ENCODE data around the gene SMIM8. TPM values are rescaled to one million over a fixed set of nuclear protein-coding genes. Genes with fewer than 3 reads are reported as not detected.

SMIM8 gene
- total RNA-seq, 3 donors from 2014 or later (not counting 1 experiment from before 2014, with no cell fraction given), result 8.0 to 11.1 (median 9.5) TPM

DNA sequence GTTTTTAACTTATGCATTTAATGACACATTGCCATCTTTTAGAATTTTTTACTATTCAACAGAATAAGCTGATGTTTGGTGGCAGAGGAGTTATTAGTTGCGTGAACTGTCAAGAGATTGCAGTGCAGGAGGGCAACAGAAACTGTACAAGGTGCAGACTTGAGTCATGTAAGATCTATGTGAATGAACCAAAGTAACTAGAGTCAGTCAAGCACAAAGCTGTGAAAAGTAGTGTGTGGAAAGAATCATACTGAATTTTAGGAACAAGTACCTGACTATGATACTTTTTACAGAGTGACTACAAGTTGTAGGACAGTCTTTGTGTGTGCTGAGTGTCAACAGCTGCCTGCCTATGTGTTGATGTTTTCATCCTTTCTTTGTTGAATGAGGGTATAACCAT lies 19.5 kb downstream of the SMIM8 start:
- Mint-ChIP-seq H3K36me3 (no peaks in the 10 kb centered on the region), H3K27me3 (ENCODE audit: low read depth in 2 of 2) (no peaks in the 10 kb centered on the region), H3K4me1 (no peaks in the 10 kb centered on the region), H3K4me3 (no peak overlapping the region), H3K9me3 (no peaks in the 10 kb centered on the region), H3K27ac (no peak overlapping the region)
- H3K27ac ChIP-seq (ENCODE audit: low read length), result no peak overlapping the region
- no peaks in the 10 kb centered on the region for H3K4me1 ChIP-seq (ENCODE audit: control insufficient read depth, insufficient read depth, low read length)
- intact Hi-C loops (cut with micrococcal nuclease), result no loop called here
- no peak for DNase-seq
- no peak for ATAC-seq
- 96% methylated on average over 1 of the region's 1 CpG for WGBS (ENCODE audit: insufficient coverage)
- H3K4me3 ChIP-seq (ENCODE audit: low read length), result no peak overlapping the region
- no peaks in the 10 kb centered on the region for H3K27me3 ChIP-seq (ENCODE audit: control insufficient read depth, insufficient read depth, low read length)
- H3K36me3 ChIP-seq (ENCODE audit: control insufficient read depth, insufficient read depth, low read length), result no peaks in the 10 kb centered on the region
- no peaks in the 10 kb centered on the region for H3K9me3 ChIP-seq (ENCODE audit: control insufficient read depth, insufficient read depth, low read length)
- TF ChIP-seq, protein P1, sequence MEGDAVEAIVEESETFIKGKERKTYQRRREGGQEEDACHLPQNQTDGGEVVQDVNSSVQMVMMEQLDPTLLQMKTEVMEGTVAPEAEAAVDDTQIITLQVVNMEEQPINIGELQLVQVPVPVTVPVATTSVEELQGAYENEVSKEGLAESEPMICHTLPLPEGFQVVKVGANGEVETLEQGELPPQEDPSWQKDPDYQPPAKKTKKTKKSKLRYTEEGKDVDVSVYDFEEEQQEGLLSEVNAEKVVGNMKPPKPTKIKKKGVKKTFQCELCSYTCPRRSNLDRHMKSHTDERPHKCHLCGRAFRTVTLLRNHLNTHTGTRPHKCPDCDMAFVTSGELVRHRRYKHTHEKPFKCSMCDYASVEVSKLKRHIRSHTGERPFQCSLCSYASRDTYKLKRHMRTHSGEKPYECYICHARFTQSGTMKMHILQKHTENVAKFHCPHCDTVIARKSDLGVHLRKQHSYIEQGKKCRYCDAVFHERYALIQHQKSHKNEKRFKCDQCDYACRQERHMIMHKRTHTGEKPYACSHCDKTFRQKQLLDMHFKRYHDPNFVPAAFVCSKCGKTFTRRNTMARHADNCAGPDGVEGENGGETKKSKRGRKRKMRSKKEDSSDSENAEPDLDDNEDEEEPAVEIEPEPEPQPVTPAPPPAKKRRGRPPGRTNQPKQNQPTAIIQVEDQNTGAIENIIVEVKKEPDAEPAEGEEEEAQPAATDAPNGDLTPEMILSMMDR (IDR thresholded peaks at IDR 0.05), result no peak

DNA sequence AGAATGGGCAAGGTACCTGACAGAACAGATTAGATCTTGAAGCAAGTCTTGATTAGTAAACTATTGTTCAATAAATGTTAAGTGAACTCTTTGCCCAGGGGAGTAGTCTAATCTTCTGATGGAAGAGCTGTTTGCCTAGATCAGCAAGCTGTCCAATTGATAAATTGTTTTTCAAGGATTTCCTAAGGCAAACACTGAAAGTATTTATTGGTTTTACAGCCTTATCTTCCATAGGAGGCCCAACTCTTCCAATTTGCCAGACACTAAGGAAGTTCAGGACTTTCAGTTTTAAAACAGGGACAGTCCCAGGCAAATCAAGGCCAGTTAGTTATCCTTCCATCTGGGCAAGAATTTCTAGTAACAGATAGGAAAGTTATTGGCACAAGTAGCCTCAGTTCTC lies 20.4 kb downstream of the SMIM8 start:
- no peaks in the 10 kb centered on the region for H3K36me3 Mint-ChIP-seq
- H3K9me3 Mint-ChIP-seq, result no peaks in the 10 kb centered on the region
- H3K27me3 Mint-ChIP-seq (ENCODE audit: low read depth in 2 of 2), result no peaks in the 10 kb centered on the region
- ATAC-seq (no peak), DNase-seq (no peak)
- H3K4me3 Mint-ChIP-seq, result no peak overlapping the region
- no peak overlapping the region for H3K27ac Mint-ChIP-seq
- H3K4me1 Mint-ChIP-seq, result no peaks in the 10 kb centered on the region
- H3K36me3 ChIP-seq (ENCODE audit: control insufficient read depth, insufficient read depth, low read length), result no peaks in the 10 kb centered on the region
- no peaks in the 10 kb centered on the region for H3K27me3 ChIP-seq (ENCODE audit: control insufficient read depth, insufficient read depth, low read length)
- no peak overlapping the region for H3K4me3 ChIP-seq (ENCODE audit: low read length)
- TF ChIP-seq, protein P1 (IDR thresholded peaks at IDR 0.05), result no peak
- H3K9me3 ChIP-seq (ENCODE audit: control insufficient read depth, insufficient read depth, low read length), result no peaks in the 10 kb centered on the region
- H3K4me1 ChIP-seq (ENCODE audit: control insufficient read depth, insufficient read depth, low read length), result no peaks in the 10 kb centered on the region
- intact Hi-C loops (cut with micrococcal nuclease), result no loop called here
- H3K27ac ChIP-seq (ENCODE audit: low read length), result no peak overlapping the region

DNA sequence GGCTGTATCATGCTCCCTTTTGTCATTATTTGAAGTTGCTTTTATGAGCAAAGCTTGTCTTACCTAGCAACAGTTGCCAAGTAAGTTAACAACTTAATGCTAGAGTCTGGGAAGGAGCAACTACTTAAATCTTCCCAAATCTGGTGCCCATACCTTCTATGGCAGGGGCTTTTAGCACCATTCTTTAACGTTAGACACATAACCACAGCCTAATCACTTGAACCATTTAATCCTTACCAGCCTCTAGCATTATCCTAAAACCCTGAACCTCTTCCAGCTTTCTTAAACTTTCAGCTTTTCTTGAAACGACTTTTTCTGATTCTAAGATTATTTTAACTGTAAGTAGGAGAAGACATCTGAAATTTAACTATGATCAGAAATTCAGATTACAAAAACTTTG lies 22.3 kb downstream of the SMIM8 start, which contains the start of gene C6orf163:
TSS of gene C6orf163 (plus strand) at position 83 of the 400 bp plus-strand sequence. CDS start at position 370, 287 bp downstream.
- H3K4me3 Mint-ChIP-seq, result no peak within 1 kb of the TSS
- intact Hi-C loops (cut with micrococcal nuclease), result no loop called here
- H3K9me3 ChIP-seq (ENCODE audit: control insufficient read depth, insufficient read depth, low read length), result no peaks in the 10 kb centered on the region
- WGBS (ENCODE audit: insufficient coverage), result 88% methylated on average over 1 of the region's 2 CpGs
- no peaks in the 10 kb centered on the region for H3K9me3 Mint-ChIP-seq
- ATAC-seq (no peak), DNase-seq (no peak)
- no peaks in the 10 kb centered on the region for H3K27me3 ChIP-seq (ENCODE audit: control insufficient read depth, insufficient read depth, low read length)
- H3K4me3 ChIP-seq (ENCODE audit: low read length), result no peak within 1 kb of the TSS
- no peak within 1 kb of the TSS for H3K27ac ChIP-seq (ENCODE audit: low read length)
- no peaks in the 10 kb centered on the region for H3K27me3 Mint-ChIP-seq (ENCODE audit: low read depth in 2 of 2)
- no peak within 1 kb of the TSS for H3K27ac Mint-ChIP-seq
- TF ChIP-seq, protein P1 (IDR thresholded peaks at IDR 0.05), result no peak
- no peaks in the 10 kb centered on the region for H3K36me3 Mint-ChIP-seq
- H3K4me1 ChIP-seq (ENCODE audit: control insufficient read depth, insufficient read depth, low read length), result no peaks in the 10 kb centered on the region
- H3K4me1 Mint-ChIP-seq, result no peaks in the 10 kb centered on the region
- no peaks in the 10 kb centered on the region for H3K36me3 ChIP-seq (ENCODE audit: control insufficient read depth, insufficient read depth, low read length)

DNA sequence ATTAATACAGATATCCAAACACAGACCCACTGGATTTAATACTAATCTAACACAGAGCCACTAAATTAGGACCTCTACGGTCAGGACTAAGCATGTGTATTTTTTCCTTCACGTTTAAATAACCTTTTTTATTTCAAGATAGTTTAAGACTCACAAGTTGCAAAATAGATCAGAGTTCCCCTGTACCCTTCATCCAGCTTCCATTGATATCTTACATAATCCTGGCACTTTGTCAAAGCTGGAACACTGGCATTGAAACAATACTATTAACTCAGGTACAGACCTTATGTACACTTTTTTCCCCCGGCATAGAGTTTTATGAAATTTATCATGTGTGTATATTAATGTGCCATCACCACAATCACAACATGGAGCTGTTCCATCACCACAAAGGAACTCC lies 24.3 kb downstream of the SMIM8 start:
- WGBS (ENCODE audit: insufficient coverage), result 93% methylated on average over 2 of the region's 3 CpGs
- Histone ChIP-seq H3K36me3 (ENCODE audit: control insufficient read depth, insufficient read depth, low read length) (no peaks in the 10 kb centered on the region), H3K27ac (ENCODE audit: low read length) (no peak overlapping the region), H3K27me3 (ENCODE audit: control insufficient read depth, insufficient read depth, low read length) (no peaks in the 10 kb centered on the region), H3K4me1 (ENCODE audit: control insufficient read depth, insufficient read depth, low read length) (no peaks in the 10 kb centered on the region), H3K4me3 (ENCODE audit: low read length) (no peak overlapping the region), H3K9me3 (ENCODE audit: control insufficient read depth, insufficient read depth, low read length) (no peaks in the 10 kb centered on the region)
- DNase-seq, result no peak
- Mint-ChIP-seq H3K4me3 (no peak overlapping the region), H3K9me3 (no peaks in the 10 kb centered on the region), H3K36me3 (no peaks in the 10 kb centered on the region), H3K27ac (no peak overlapping the region), H3K4me1 (no peaks in the 10 kb centered on the region), H3K27me3 (ENCODE audit: low read depth in 2 of 2) (no peaks in the 10 kb centered on the region)
- ATAC-seq, result no peak
- intact Hi-C loops (cut with micrococcal nuclease), result no loop called here
- TF ChIP-seq, protein P1 (IDR thresholded peaks at IDR 0.05), result no peak

Measured in natural killer cell (primary cell).